HEK293 (cell line): ENCODE measurements around the gene PDE4D.
A peak's percentile ranks its signal among the peaks of the same experiment; 100 is the strongest.

Experiments
- CTCF ChIA-PET: fragments of 350-600 bp; formaldehyde crosslinking; extraction: SDS; loops from one replicate; lab custom pipeline; 2021; ENCODE audit warnings: antibody characterized with exemption; lab: Yijun Ruan, JAX
- POLR2A ChIA-PET: fragments of 300-600 bp; formaldehyde crosslinking; extraction: SDS; loops from one replicate; lab custom pipeline; 2020; ENCODE audit warnings: antibody characterized with exemption, inconsistent platforms; lab: Yijun Ruan, JAX
- H3K27ac ChIP-seq: fragments of 200-500 bp; sonication (Bioruptor generic); 2 replicates; pipeline ENCODE4 v1.5.1; 2014; ENCODE audit warnings: low read depth, low read length, control low read depth, inconsistent platforms; ENCODE audit errors: extremely low read depth
- H3K36me3 ChIP-seq, 2 experiments: fragments of 200-500 bp in 1 of 2; sonication (Bioruptor generic) in 1 of 2; 1 replicate in 1 of 2; 2 replicates in 1 of 2; pipeline ENCODE4 v1.5.1; 2014 to 2017; ENCODE audit warnings: inconsistent platforms in 2 of 2, low read length in 2 of 2; ENCODE audit not compliant: control insufficient read depth in 2 of 2, insufficient read depth in 1 of 2
- H3K4me1 ChIP-seq: fragments of 200-500 bp; sonication (Bioruptor generic); 2 replicates; pipeline ENCODE4 v1.5.1; 2014; ENCODE audit warnings: mild to moderate bottlenecking, low read length, inconsistent platforms; ENCODE audit not compliant: control insufficient read depth, insufficient read depth
- H3K4me3 ChIP-seq: 2 replicates; pipeline ENCODE4 v1.5.1; 2011; ENCODE audit warnings: low read depth, mild to moderate bottlenecking, control low read depth, low read length, moderate library complexity
- H3K9me3 ChIP-seq: fragments of 200-500 bp; sonication (Bioruptor generic); 2 replicates; pipeline ENCODE4 v1.5.1; 2014; ENCODE audit warnings: low read depth, low read length, inconsistent platforms; ENCODE audit not compliant: control insufficient read depth, insufficient read depth
- PRDM1 ChIP-seq: fragments of 450-650 bp; formaldehyde crosslinking; IDR thresholded peaks from 2 replicates; pipeline ENCODE4; 2016; ENCODE audit warnings: missing biosample characterization, missing genetic modification characterization
- PRDM6 ChIP-seq: fragments of 450-650 bp; formaldehyde crosslinking; IDR thresholded peaks from 2 replicates; pipeline ENCODE4 v1.5.1; 2017; ENCODE audit warnings: missing biosample characterization, missing genetic modification characterization
- ZNF692 ChIP-seq: fragments of 450-650 bp; formaldehyde crosslinking; IDR thresholded peaks from 2 replicates; pipeline ENCODE4 v1.5.1; 2016; ENCODE audit warnings: missing biosample characterization, missing genetic modification characterization
- TF ChIP-seq, protein P1 (sequence below): fragments of 450-650 bp; formaldehyde crosslinking; IDR thresholded peaks from 2 replicates; pipeline ENCODE4 v1.5.1; 2016; ENCODE audit warnings: missing biosample characterization, missing genetic modification characterization
- TF ChIP-seq, protein P2 (sequence below): fragments of 450-650 bp; formaldehyde crosslinking; IDR thresholded peaks from 2 replicates; pipeline ENCODE4 v1.5.1; 2017; ENCODE audit warnings: missing biosample characterization, missing genetic modification characterization

PDE4D gene

GRCh38 chr5:59275170-59275509 lies 618.4 kb downstream of the PDE4D start (continued):
- TF ChIP-seq ZNF692 (tag by site-specific recombination) (peak; percentile 88), PRDM6 (tag by site-specific recombination) (peak; percentile 6)

DNA sequence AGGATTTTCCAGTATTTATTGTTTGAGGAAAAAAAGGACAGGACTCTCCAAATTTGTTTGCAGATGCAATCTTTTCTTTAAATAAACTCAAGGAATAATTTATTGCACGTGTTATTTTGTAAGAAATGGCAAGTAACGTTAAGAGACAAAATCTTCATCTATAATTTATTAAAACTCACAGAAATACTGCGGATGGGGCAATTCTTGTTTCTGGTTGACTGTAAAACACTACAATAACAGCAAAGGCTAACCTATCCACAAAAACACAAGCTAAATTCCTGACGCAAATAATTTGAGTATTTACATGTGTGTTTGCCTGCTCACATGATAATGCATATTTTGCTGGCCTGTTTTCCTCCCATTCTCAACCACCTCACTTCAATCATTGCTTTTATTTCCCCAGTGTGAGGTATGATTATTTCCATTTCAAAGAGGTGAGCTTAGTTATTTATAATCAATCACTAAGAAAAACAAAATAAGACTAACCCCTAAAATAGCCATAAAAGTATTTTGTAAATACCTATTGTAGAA lies 619.4 kb downstream of the PDE4D start:
- H3K9me3 ChIP-seq, result no peaks in the 10 kb centered on the region
- POLR2A ChIA-PET, result interaction anchor here (1.2 kb wide), 1 partner anchor 9 kb away, joined by 4 read pairs; no protein-coding TSS in a partner anchor
- peak; percentile 96 for TF ChIP-seq PRDM6 (tag by site-specific recombination)
- TF ChIP-seq, protein P1, sequence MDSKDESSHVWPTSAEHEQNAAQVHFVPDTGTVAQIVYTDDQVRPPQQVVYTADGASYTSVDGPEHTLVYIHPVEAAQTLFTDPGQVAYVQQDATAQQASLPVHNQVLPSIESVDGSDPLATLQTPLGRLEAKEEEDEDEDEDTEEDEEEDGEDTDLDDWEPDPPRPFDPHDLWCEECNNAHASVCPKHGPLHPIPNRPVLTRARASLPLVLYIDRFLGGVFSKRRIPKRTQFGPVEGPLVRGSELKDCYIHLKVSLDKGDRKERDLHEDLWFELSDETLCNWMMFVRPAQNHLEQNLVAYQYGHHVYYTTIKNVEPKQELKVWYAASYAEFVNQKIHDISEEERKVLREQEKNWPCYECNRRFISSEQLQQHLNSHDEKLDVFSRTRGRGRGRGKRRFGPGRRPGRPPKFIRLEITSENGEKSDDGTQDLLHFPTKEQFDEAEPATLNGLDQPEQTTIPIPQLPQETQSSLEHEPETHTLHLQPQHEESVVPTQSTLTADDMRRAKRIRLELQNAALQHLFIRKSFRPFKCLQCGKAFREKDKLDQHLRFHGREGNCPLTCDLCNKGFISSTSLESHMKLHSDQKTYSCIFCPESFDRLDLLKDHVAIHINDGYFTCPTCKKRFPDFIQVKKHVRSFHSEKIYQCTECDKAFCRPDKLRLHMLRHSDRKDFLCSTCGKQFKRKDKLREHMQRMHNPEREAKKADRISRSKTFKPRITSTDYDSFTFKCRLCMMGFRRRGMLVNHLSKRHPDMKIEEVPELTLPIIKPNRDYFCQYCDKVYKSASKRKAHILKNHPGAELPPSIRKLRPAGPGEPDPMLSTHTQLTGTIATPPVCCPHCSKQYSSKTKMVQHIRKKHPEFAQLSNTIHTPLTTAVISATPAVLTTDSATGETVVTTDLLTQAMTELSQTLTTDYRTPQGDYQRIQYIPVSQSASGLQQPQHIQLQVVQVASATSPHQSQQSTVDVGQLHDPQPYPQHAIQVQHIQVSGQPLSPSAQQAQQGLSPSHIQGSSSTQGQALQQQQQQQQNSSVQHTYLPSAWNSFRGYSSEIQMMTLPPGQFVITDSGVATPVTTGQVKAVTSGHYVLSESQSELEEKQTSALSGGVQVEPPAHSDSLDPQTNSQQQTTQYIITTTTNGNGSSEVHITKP, result no peak
- TF ChIP-seq, all 188 proteins: peak for 1
- CTCF ChIA-PET, result interaction anchor here (0.8 kb wide), 1 partner anchor 74 kb away, joined by 3 read pairs; no protein-coding TSS in a partner anchor
- peak overlapping the region; percentile 56; the same call in 1 of the 2 replicates for H3K27ac ChIP-seq
- H3K4me3 ChIP-seq, result peak overlapping the region; percentile 61
- peaks cover 20% of the 10 kb centered on the region for H3K4me1 ChIP-seq
- H3K36me3 ChIP-seq, result no peaks in the 10 kb centered on the region

DNA sequence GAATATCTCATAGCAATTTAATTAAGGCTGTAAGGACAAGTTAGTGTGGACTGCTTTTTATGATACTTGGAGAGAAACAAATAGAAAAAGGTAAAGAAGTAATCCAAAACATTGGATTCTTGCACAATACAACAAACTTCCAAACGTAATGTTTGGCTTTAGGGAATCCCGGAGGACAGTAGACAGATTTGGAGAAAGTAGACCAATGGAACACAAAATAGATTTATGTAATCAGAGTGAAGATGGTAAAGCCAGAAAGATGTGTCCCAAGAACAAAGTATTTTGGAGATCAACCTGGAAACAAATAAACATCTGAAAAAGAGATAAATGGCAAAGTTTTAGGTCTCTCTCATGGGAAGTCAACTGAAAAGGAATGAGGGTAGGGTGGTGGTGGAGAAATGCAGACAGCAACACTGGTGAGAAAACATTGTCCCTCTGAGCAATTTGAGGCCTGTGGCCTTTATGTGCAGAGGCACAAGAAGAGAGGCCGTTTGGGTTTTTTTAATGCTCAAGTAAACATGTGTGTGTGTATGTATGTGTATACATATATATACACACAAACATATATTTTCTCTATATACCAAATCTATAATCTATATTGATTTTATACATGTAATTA lies 620.6 kb downstream of the PDE4D start:
- no peaks in the 10 kb centered on the region for H3K36me3 ChIP-seq
- CTCF ChIA-PET, result interaction anchor here (2.3 kb wide), 1 partner anchor 85 kb away, joined by 10 read pairs; no protein-coding TSS in a partner anchor
- peaks cover 20% of the 10 kb centered on the region for H3K4me1 ChIP-seq
- TF ChIP-seq PRDM1 (tag by site-specific recombination), result peak; percentile 48; the same call in 1 of the 2 replicates
- TF ChIP-seq, protein P2, sequence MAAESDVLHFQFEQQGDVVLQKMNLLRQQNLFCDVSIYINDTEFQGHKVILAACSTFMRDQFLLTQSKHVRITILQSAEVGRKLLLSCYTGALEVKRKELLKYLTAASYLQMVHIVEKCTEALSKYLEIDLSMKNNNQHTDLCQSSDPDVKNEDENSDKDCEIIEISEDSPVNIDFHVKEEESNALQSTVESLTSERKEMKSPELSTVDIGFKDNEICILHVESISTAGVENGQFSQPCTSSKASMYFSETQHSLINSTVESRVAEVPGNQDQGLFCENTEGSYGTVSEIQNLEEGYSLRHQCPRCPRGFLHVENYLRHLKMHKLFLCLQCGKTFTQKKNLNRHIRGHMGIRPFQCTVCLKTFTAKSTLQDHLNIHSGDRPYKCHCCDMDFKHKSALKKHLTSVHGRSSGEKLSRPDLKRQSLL (tag by site-specific recombination), result no peak
- H3K9me3 ChIP-seq, result no peaks in the 10 kb centered on the region
- H3K27ac ChIP-seq, result peak overlapping the region; percentile 52; the same call in 1 of the 2 replicates
- no peak overlapping the region; the same call in none of the 2 replicates for H3K4me3 ChIP-seq
- POLR2A ChIA-PET, result no interaction called here
